WTC11 (cell line): ENCODE data around the gene NCBP1. TPM values are rescaled to one million over a fixed set of nuclear protein-coding genes. Genes with fewer than 3 reads are reported as not detected.

Experiments used
- ATAC-seq: fragments of 200-7000 bp; cut with Tn5 transposase; 2 replicates; pipeline ENCODE4 v1.10.0; 2021; ENCODE audit warnings: mild to moderate bottlenecking, moderate library complexity
- CTCF ChIA-PET: fragments of 300-600 bp; sonication (Branson Sonifier 250); formaldehyde crosslinking; loops from one replicate; lab custom pipeline; 2021; ENCODE audit warnings: antibody characterized with exemption; lab: Charles Lee
- POLR2A ChIA-PET: fragments of 350-600 bp; sonication (Branson Sonifier 250); formaldehyde crosslinking; loops from one replicate; lab custom pipeline; 2021; ENCODE audit warnings: antibody characterized with exemption; lab: Charles Lee
- DNase-seq: peaks from one replicate; pipeline ENCODE4 v3.0.0; 2021; ENCODE audit warnings: low spot score
- H3K27ac Mint-ChIP-seq: 2 replicates; pipeline ENCODE4 v1.8.0; 2021; ENCODE audit warnings: mixed read lengths
- H3K27me3 Mint-ChIP-seq: 2 replicates; pipeline ENCODE4 v1.8.0; 2021; ENCODE audit warnings: low read depth, mild to moderate bottlenecking, moderate library complexity, mixed read lengths
- H3K36me3 Mint-ChIP-seq: 2 replicates; pipeline ENCODE4 v1.8.0; 2021; ENCODE audit warnings: mixed read lengths
- H3K4me1 Mint-ChIP-seq: 2 replicates; pipeline ENCODE4 v1.8.0; 2022; ENCODE audit warnings: mixed read lengths
- H3K4me3 Mint-ChIP-seq: 2 replicates; pipeline ENCODE4 v1.8.0; 2021; ENCODE audit warnings: mild to moderate bottlenecking, moderate library complexity, mixed read lengths
- H3K9me3 Mint-ChIP-seq: 2 replicates; pipeline ENCODE4 v1.8.0; 2021; ENCODE audit warnings: mixed read lengths
- CREM ChIP-seq: sonication (generic); formaldehyde crosslinking; IDR thresholded peaks from 2 replicates; pipeline ENCODE4 v1.8.1; 2022; ENCODE audit warnings: mild to moderate bottlenecking, missing genetic modification reagents, moderate library complexity
- E2F4 ChIP-seq: sonication (generic); formaldehyde crosslinking; IDR thresholded peaks from 2 replicates; pipeline ENCODE4 v1.8.1; 2022; ENCODE audit warnings: low read depth, mild to moderate bottlenecking, moderate library complexity, missing genetic modification reagents, borderline replicate concordance
- EMX1 ChIP-seq: fragments of 250-450 bp; sonication (Bioruptor Pico); IDR thresholded peaks from 2 replicates; pipeline ENCODE4 v1.8.0; 2021; ENCODE audit warnings: mild to moderate bottlenecking
- FOXK1 ChIP-seq: sonication (generic); formaldehyde crosslinking; IDR thresholded peaks from 2 replicates; pipeline ENCODE4 v1.8.0; 2022; ENCODE audit warnings: mild to moderate bottlenecking, moderate library complexity, missing genetic modification reagents
- JUN ChIP-seq: sonication (generic); formaldehyde crosslinking; IDR thresholded peaks from 2 replicates; pipeline ENCODE4 v1.8.0; 2023; ENCODE audit warnings: mild to moderate bottlenecking, missing genetic modification reagents
- KAT7 ChIP-seq: sonication (generic); formaldehyde crosslinking; IDR thresholded peaks from 2 replicates; pipeline ENCODE4 v1.8.1; 2023; ENCODE audit warnings: missing genetic modification reagents, mild to moderate bottlenecking, borderline replicate concordance
- MXD4 ChIP-seq: fragments of 250-450 bp; sonication (Bioruptor Pico); IDR thresholded peaks from 2 replicates; pipeline ENCODE4 v1.8.0; 2021; ENCODE audit warnings: mild to moderate bottlenecking, moderate library complexity, borderline replicate concordance
- NFATC4 ChIP-seq: fragments of 250-450 bp; sonication (Bioruptor Pico); IDR thresholded peaks from 2 replicates; pipeline ENCODE4 v1.9.0; 2021; ENCODE audit warnings: mild to moderate bottlenecking
- NFE2L1 ChIP-seq: sonication (generic); formaldehyde crosslinking; IDR thresholded peaks from 2 replicates; pipeline ENCODE4 v1.8.1; 2023; ENCODE audit warnings: missing genetic modification reagents
- NFYB ChIP-seq: sonication (generic); formaldehyde crosslinking; conservative IDR thresholded peaks from 2 replicates; pipeline ENCODE4 v1.8.0; 2022; ENCODE audit warnings: low read depth, missing genetic modification reagents
- SP1 ChIP-seq: sonication (generic); formaldehyde crosslinking; conservative IDR thresholded peaks from 2 replicates; pipeline ENCODE4 v1.8.1; 2022; ENCODE audit warnings: missing genetic modification reagents
- ZNF416 ChIP-seq: fragments of 250-450 bp; sonication (Bioruptor Pico); IDR thresholded peaks from 2 replicates; pipeline ENCODE4 v1.9.0; 2021; ENCODE audit warnings: mild to moderate bottlenecking, inconsistent platforms
- ZNF423 ChIP-seq: fragments of 250-450 bp; sonication (Bioruptor Pico); IDR thresholded peaks from 2 replicates; pipeline ENCODE4 v2.1.2; 2022; ENCODE audit warnings: mild to moderate bottlenecking, moderate library complexity
- total RNA-seq: library from RNA; stranded (reverse); gene quantifications from 3 replicates; pipeline ENCODE4 v1.2.3, GENCODE V29; 2021
- TF ChIP-seq, protein P1 (sequence below): sonication (generic); formaldehyde crosslinking; IDR thresholded peaks from 2 replicates; pipeline ENCODE4 v1.8.0; 2022; ENCODE audit warnings: mild to moderate bottlenecking, missing genetic modification reagents
- TF ChIP-seq, protein P2 (sequence below): sonication (generic); formaldehyde crosslinking; conservative IDR thresholded peaks from 2 replicates; pipeline ENCODE4 v1.8.1; 2022; ENCODE audit warnings: mild to moderate bottlenecking, missing genetic modification reagents
- TF ChIP-seq, protein P3 (sequence below): sonication (generic); formaldehyde crosslinking; IDR thresholded peaks from 2 replicates; pipeline ENCODE4 v1.8.1; 2023; ENCODE audit warnings: mild to moderate bottlenecking, missing genetic modification reagents, borderline replicate concordance
- TF ChIP-seq, protein P4 (sequence below): fragments of 250-450 bp; sonication (Bioruptor Pico); IDR thresholded peaks from 2 replicates; pipeline ENCODE4 v2.1.2; 2022; ENCODE audit warnings: mild to moderate bottlenecking, moderate library complexity

NCBP1 gene
- total RNA-seq, 1 experiment from 2014 or later, result 61.1 TPM

GRCh38 chr9:97711223-97711626, 77.6 kb downstream of the NCBP1 start:
- Mint-ChIP-seq H3K9me3 (no peaks in the 10 kb centered on the region), H3K36me3 (no peaks in the 10 kb centered on the region), H3K27ac (no peak overlapping the region; the same call in 1 of the 2 replicates), H3K4me3 (peak overlapping the region; percentile 48), H3K27me3 (peaks cover 14% of the 10 kb centered on the region), H3K4me1 (peaks cover 23% of the 10 kb centered on the region)
- POLR2A ChIA-PET, result no interaction called here
- ATAC-seq (peak; percentile 82), DNase-seq (peak; percentile 58)
- CTCF ChIA-PET, result no interaction called here
- TF ChIP-seq NFE2L1 (CRISPR knock-in tag) (no peak), FOXK1 (CRISPR knock-in tag) (peak; percentile 52; the same call in 1 of the 2 replicates), E2F4 (no peak)
- TF ChIP-seq, protein P1, sequence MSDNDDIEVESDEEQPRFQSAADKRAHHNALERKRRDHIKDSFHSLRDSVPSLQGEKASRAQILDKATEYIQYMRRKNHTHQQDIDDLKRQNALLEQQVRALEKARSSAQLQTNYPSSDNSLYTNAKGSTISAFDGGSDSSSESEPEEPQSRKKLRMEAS (CRISPR knock-in tag), result 0 out of 2 replicates have a peak, but pooled peaks have one; percentile 22
- TF ChIP-seq, protein P2, sequence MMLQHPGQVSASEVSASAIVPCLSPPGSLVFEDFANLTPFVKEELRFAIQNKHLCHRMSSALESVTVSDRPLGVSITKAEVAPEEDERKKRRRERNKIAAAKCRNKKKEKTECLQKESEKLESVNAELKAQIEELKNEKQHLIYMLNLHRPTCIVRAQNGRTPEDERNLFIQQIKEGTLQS (CRISPR knock-in tag), result no peak

GRCh38 chr9:97714435-97714834, 80.8 kb downstream of the NCBP1 start:
- Mint-ChIP-seq H3K4me1 (peaks cover 23% of the 10 kb centered on the region), H3K36me3 (no peaks in the 10 kb centered on the region), H3K9me3 (no peaks in the 10 kb centered on the region), H3K27ac (no peak overlapping the region), H3K27me3 (peaks cover 20% of the 10 kb centered on the region), H3K4me3 (no peak overlapping the region)
- no peak for TF ChIP-seq JUN (CRISPR knock-in tag)
- no peak for TF ChIP-seq ZNF423 (CRISPR knock-in tag)
- no peak for TF ChIP-seq SP1 (CRISPR knock-in tag)
- no peak for TF ChIP-seq NFATC4
- TF ChIP-seq, protein P3, sequence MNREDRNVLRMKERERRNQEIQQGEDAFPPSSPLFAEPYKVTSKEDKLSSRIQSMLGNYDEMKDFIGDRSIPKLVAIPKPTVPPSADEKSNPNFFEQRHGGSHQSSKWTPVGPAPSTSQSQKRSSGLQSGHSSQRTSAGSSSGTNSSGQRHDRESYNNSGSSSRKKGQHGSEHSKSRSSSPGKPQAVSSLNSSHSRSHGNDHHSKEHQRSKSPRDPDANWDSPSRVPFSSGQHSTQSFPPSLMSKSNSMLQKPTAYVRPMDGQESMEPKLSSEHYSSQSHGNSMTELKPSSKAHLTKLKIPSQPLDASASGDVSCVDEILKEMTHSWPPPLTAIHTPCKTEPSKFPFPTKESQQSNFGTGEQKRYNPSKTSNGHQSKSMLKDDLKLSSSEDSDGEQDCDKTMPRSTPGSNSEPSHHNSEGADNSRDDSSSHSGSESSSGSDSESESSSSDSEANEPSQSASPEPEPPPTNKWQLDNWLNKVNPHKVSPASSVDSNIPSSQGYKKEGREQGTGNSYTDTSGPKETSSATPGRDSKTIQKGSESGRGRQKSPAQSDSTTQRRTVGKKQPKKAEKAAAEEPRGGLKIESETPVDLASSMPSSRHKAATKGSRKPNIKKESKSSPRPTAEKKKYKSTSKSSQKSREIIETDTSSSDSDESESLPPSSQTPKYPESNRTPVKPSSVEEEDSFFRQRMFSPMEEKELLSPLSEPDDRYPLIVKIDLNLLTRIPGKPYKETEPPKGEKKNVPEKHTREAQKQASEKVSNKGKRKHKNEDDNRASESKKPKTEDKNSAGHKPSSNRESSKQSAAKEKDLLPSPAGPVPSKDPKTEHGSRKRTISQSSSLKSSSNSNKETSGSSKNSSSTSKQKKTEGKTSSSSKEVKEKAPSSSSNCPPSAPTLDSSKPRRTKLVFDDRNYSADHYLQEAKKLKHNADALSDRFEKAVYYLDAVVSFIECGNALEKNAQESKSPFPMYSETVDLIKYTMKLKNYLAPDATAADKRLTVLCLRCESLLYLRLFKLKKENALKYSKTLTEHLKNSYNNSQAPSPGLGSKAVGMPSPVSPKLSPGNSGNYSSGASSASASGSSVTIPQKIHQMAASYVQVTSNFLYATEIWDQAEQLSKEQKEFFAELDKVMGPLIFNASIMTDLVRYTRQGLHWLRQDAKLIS (CRISPR knock-in tag), result no peak
- TF ChIP-seq CREM (CRISPR knock-in tag), result no peak
- TF ChIP-seq MXD4 (CRISPR knock-in tag), result no peak
- no peak for TF ChIP-seq EMX1
- TF ChIP-seq NFYB (CRISPR knock-in tag), result no peak
- TF ChIP-seq KAT7 (CRISPR knock-in tag), result no peak
- TF ChIP-seq ZNF416 (CRISPR knock-in tag), result no peak
- TF ChIP-seq E2F4, result no peak
- TF ChIP-seq, protein P4, sequence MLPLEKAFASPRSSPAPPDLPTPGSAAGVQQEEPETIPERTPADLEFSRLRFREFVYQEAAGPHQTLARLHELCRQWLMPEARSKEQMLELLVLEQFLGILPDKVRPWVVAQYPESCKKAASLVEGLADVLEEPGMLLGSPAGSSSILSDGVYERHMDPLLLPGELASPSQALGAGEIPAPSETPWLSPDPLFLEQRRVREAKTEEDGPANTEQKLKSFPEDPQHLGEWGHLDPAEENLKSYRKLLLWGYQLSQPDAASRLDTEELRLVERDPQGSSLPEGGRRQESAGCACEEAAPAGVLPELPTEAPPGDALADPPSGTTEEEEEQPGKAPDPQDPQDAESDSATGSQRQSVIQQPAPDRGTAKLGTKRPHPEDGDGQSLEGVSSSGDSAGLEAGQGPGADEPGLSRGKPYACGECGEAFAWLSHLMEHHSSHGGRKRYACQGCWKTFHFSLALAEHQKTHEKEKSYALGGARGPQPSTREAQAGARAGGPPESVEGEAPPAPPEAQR, result no peak
- ATAC-seq (no peak), DNase-seq (no peak)
- POLR2A ChIA-PET, result no interaction called here
- CTCF ChIA-PET, result interaction anchor here (0.6 to 1.1 kb wide), 2 partner anchors 176 to 253 kb away, joined by 5 to 7 read pairs; no protein-coding TSS in a partner anchor
